A549 treated with CORT108297 at 1 μM for 4 hours (cell line): Measurements from ENCODE around the gene THBS2. TPM values are rescaled to one million over a fixed set of nuclear protein-coding genes. Genes with fewer than 3 reads are reported as not detected.

Experiments used
- total RNA-seq: library from RNA; stranded (reverse); fragments of 200-300 nt; extraction: Qiagen RNA extraction; gene quantifications from 5 replicates; pipeline ENCODE4 v1.2.3, GENCODE V29; 2022

Gene THBS2
- not detected in 5 replicates for total RNA-seq

DNA sequence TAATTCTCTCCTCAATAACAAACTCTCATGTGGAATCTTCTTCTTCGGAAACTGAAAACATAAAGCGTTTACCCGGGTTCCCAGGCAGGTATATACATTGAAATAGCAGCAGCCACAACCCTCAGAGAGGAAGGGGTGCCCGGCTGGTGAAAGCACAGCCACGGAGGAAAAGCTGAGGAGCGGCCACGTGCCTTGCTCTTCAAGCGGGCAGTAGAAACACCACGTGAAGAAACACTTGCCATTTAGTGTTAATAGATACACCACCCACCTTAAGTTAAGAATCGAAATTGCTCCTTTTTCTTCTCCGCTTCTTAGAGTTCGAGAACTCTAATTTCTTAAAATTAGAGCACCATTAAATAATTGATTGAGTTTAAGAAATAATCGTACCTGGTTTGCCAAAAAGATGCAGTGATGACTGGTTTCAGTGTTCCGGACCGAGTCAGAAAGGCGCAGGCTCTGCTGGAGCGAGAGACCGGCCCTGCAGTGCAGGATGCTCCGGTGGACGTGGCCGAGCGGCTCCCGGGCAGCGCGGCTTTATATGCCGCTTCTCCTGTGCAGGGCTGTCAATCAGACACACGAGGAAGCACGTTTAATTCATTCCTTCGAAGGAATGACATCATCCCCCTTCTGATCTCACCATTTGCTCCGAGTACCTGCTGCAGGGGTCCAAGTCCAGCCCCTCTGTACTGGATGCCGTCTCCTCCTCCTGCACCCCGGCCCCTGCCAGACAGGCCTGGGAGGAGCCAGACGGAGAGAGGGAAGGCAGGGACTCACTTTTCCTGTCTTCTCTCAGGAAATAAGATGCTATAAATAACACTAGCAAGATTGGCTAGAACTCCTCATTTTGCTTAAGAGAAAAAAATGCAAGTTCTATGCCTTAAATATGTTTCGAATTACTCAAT lies at the start of gene THBS2:
Gene THBS2 (minus strand): TSS at position 510 of the 902 bp plus-strand sequence. CDS start 3,062 bp downstream, outside the sequence.

